ENCODE measurements around the gene UGT1A6. TPM values are rescaled to one million over a fixed set of nuclear protein-coding genes. Genes with fewer than 3 reads are reported as not detected.

The UGT1A6 gene
- total and polyA plus RNA-seq, 2 of the 13 experiments (the other 11 are each of a cell fraction or from before 2014, with no cell fraction given) = 0.25 TPM; not detected in 1

DNA sequence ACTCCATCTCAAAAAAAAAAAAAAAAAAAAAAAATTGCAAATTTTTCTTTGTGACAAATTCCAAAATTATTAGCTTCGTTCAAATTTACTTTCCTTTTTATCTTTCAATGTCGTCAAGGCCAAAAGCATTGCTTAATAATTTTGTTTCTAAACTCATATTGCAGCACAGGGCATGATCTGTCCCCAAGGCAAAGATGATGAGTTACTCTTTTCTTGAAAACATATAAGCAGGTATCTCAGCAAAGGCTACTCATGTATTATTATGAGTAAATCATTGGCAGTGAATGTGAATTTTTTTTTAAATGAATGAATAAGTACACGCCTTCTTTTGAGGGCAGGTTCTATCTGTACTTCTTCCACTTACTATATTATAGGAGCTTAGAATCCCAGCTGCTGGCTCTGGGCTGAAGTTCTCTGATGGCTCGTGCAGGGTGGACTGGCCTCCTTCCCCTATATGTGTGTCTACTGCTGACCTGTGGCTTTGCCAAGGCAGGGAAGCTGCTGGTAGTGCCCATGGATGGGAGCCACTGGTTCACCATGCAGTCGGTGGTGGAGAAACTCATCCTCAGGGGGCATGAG is 11.1 kb upstream of the UGT1A6 start, which contains the start of gene UGT1A7:
TSS of gene UGT1A7 (plus strand) at position 381 of the 579 bp plus-strand sequence. CDS start at position 418, 37 bp downstream.
- Histone ChIP-seq H3K27me3 (ENCODE audit: control insufficient read depth in 1 of 2, insufficient read depth in 2 of 2, low read length in 2 of 2) (no peaks in the 10 kb centered on the region), H3K4me2 (ENCODE audit: low read depth, low read length) (no peak within 1 kb of the TSS), H2AFZ (ENCODE audit: low read length) (no peak within 1 kb of the TSS), H3K36me3 (replicated peaks in 1 of 2; ENCODE audit: control insufficient read depth in 1 of 2, insufficient read depth in 2 of 2, low read length in 2 of 2) (no peaks in the 10 kb centered on the region), H3K27ac (ENCODE audit: extremely low read length, insufficient read depth, low read length) (no peak within 1 kb of the TSS), H3K79me2 (ENCODE audit: insufficient read depth, low read length) (no peaks in the 10 kb centered on the region), H3K9ac (ENCODE audit: insufficient read depth, low read depth, low read length) (no peak within 1 kb of the TSS), H3K9me3 (ENCODE audit: low read length) (no peaks in the 10 kb centered on the region), H3K4me1 (ENCODE audit: insufficient read depth, low read length) (no peaks in the 10 kb centered on the region), H3K4me3 (replicated peaks in 1 of 3; ENCODE audit: insufficient read depth in 1 of 3, low read depth in 2 of 3, low read length in 3 of 3) (no peak within 1 kb of the TSS), H4K20me1 (ENCODE audit: insufficient read depth, low read length) (no peaks in the 10 kb centered on the region)
- ATAC-seq (no peak), DNase-seq (ENCODE audit: low spot score) (no peak), FAIRE-seq (no peak)
- BruUV-seq (replicated peaks) = no TSS peak
- ChIA-PET CTCF (ENCODE audit: low intra/inter-chr PET ratio, low total read pairs) (no interaction called here), POLR2A (no interaction called here)
- intact Hi-C loops (cut with micrococcal nuclease; ENCODE audit: unreplicated experiment) (no loop called here), in situ Hi-C loops (cut with HindIII; ENCODE audit: extremely low pct_ligation_motif_present, low pct_unique_long_range_greater_than_20kb) (no loop called here)
- TF ChIP-seq ZFP1 (CRISPR knock-in tag; IDR thresholded peaks at IDR 0.05) (no peak), GTF2F1 (IDR thresholded peaks at IDR 0.05; ENCODE audit: low read length) (no peak), SATB2 (CRISPR knock-in tag; IDR thresholded peaks at IDR 0.05) (no peak), IRF2 (CRISPR knock-in tag; IDR thresholded peaks at IDR 0.05) (no peak), HDAC2 (CRISPR knock-in tag; IDR thresholded peaks at IDR 0.05) (no peak)
- TF ChIP-seq, protein P1, sequence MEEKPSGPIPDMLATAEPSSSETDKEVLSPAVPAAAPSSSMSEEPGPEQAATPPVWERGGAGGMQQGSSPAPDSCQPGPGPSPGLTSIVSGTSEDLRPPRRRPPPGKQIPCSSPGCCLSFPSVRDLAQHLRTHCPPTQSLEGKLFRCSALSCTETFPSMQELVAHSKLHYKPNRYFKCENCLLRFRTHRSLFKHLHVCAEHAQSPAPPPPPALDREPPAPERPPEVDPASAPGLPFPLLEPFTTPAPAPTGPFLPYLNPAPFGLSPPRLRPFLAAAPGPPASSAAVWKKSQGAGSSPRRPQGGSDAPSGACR (CRISPR knock-in tag; IDR thresholded peaks at IDR 0.05) = no peak
- TF ChIP-seq, protein P2, sequence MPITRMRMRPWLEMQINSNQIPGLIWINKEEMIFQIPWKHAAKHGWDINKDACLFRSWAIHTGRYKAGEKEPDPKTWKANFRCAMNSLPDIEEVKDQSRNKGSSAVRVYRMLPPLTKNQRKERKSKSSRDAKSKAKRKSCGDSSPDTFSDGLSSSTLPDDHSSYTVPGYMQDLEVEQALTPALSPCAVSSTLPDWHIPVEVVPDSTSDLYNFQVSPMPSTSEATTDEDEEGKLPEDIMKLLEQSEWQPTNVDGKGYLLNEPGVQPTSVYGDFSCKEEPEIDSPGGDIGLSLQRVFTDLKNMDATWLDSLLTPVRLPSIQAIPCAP (CRISPR knock-in tag; IDR thresholded peaks at IDR 0.05; ENCODE audit: low read depth) = no peak
- WGBS (ENCODE audit: low lambda C conversion rate) = 36% methylated on average over 5 of the region's 5 CpGs

DNA sequence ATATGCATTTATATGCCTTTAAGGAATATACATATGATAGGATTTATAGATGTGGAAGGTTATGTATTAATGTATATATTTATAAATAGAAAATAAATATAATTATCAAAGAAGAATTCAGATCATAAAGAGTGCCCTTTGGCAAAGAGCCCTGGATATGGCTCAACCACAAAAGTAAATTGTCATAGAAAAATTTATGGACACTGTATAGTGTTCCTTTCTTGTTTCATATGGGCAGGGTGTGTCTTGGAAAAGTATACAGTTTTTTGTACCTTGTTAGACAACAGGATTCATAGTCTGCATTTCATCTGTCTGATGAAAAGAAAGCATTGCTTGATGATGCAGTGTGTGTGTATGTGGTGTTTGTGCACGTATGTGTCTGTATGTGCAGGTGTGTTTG is 8.1 kb upstream of the UGT1A6 start:
- no peak for FAIRE-seq
- ChIA-PET POLR2A (no interaction called here), CTCF (ENCODE audit: low intra/inter-chr PET ratio, low total read pairs) (no interaction called here)
- intact Hi-C loops (cut with micrococcal nuclease; ENCODE audit: unreplicated experiment) = no loop called here
- in situ Hi-C loops (cut with HindIII; ENCODE audit: extremely low pct_ligation_motif_present, low pct_unique_long_range_greater_than_20kb) = no loop called here
- no peaks in the 10 kb centered on the region for H3K36me3 ChIP-seq (replicated peaks in 1 of 2; ENCODE audit: control insufficient read depth in 1 of 2, insufficient read depth in 2 of 2, low read length in 2 of 2)
- H3K9me3 ChIP-seq (ENCODE audit: low read length) = no peaks in the 10 kb centered on the region
- TF ChIP-seq SOX6 (IDR thresholded peaks at IDR 0.05) (no peak), SOX6 (CRISPR knock-in tag; IDR thresholded peaks at IDR 0.05) (no peak)
- H3K79me2 ChIP-seq (ENCODE audit: insufficient read depth, low read length) = no peaks in the 10 kb centered on the region
- H3K4me2 ChIP-seq (ENCODE audit: low read depth, low read length) = no peak overlapping the region
- no peak for ATAC-seq
- H4K20me1 ChIP-seq (ENCODE audit: insufficient read depth, low read length) = no peaks in the 10 kb centered on the region
- no TSS peak for BruUV-seq (replicated peaks)
- H3K27ac ChIP-seq (ENCODE audit: extremely low read length, insufficient read depth, low read length) = no peak overlapping the region
- 50% methylated on average over 1 of the region's 1 CpG for WGBS (ENCODE audit: low lambda C conversion rate)
- H3K4me1 ChIP-seq (ENCODE audit: insufficient read depth, low read length) = no peaks in the 10 kb centered on the region
- H3K9ac ChIP-seq (ENCODE audit: insufficient read depth, low read depth, low read length) = no peak overlapping the region
- H3K27me3 ChIP-seq (ENCODE audit: control insufficient read depth in 1 of 2, insufficient read depth in 2 of 2, low read length in 2 of 2) = no peaks in the 10 kb centered on the region
- no peak overlapping the region for H3K4me3 ChIP-seq (replicated peaks in 1 of 3; ENCODE audit: insufficient read depth in 1 of 3, low read depth in 2 of 3, low read length in 3 of 3)
- no peak for DNase-seq (ENCODE audit: low spot score)
- no peak overlapping the region for H2AFZ ChIP-seq (ENCODE audit: low read length)

Measured in HepG2 (cell line).